ENCODE results near the gene LRRIQ3.
"Not testable (repeated sequence)": the region's sequence is repeated elsewhere in the genome, so short reads cannot be mapped to it uniquely, and the experiment has no call there.

The LRRIQ3 gene, protein sequence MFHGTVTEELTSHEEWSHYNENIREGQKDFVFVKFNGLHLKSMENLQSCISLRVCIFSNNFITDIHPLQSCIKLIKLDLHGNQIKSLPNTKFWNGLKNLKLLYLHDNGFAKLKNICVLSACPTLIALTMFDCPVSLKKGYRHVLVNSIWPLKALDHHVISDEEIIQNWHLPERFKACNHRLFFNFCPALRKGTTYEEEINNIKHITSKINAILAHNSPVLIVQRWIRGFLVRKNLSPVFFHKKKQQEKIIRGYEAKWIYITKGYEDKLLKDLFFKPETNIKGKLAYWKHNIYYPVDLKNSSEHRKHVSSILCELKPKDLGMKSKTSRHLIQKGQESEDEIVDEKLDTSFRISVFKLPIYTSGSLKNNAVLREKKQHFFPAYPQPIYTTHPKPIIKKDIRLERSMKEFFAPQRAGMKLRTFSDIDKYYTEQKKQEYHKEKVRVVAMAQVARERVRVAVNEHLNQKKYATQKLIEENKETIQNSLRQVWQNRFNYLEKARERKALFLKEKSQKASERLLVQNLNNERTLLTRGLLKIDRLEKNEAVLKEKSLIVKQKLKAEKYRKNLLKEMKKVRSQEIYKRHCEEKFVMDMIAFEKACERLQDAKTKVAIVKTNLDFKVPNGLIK

DNA sequence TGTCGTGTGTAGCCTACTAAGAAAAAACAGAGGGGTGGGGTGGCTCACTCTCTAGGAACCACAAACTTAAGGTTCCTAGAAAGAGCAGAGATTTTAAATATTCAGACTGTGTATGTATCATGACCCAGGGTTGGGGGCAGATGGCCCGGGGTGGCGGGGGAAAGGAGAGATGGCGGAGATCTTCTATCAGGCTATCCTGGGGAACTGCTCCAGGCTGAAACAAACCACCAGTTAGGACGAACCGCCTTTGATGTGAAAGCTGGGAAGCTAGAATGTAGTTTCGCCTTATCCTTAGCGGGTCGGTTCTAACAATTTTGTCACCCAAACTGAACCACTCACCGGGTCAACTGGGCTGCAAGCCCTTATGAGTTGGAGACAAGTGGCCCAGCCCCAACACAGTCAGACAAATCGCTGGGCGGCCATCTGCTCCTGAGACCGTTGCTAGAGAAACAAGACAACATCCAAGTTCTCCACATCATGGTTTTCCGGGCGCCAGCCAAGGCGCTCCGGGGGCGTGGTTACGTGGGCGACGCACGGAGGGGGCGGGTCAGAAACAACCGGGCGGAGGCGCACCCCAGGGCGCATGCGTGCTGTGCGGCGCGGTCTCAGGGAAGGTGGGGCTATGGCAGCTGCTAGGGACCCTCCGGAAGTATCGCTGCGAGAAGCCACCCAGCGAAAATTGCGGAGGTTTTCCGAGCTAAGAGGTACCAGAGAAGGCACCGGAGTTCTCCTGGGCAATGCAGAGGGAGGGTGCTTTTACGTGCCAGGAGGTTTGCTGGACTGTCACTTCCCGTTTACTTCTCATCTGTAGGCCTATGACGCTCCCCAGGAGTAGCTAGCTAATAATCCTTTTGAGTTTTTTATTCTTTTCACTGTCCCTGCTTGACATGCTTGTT is at the start of gene LRRIQ3, which contains the start of gene FPGT:
Gene LRRIQ3 (minus strand): TSS at position 520 of the 896 bp plus-strand sequence. CDS start 14,492 bp downstream, outside the sequence.
Gene FPGT (plus strand): TSS at position 586 of the 896 bp plus-strand sequence. CDS start 37 bp downstream, at position 623.
- DNase-seq: peak; percentile 48 to 96 (median 89)

DNA sequence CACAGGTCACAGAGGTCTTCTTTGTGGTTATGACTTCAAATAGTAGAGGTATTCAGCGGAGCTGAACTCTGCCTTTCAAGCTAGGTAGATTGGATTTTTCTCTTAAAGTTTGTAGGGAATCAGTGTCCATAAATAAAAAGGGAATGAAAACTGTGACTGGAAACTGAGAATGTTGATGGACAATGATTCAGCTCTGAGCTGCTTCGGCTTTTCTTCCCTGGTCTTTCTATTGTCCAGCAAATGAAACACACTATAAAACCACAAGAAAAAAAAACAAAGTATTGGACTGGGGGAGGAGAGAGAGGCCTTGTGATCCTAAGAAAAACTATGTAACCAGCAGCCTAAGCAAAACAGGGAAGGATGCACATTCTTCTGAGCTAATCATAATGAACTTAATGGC is 48.3 kb upstream of the LRRIQ3 start:
- DNase-seq: no peak

DNA sequence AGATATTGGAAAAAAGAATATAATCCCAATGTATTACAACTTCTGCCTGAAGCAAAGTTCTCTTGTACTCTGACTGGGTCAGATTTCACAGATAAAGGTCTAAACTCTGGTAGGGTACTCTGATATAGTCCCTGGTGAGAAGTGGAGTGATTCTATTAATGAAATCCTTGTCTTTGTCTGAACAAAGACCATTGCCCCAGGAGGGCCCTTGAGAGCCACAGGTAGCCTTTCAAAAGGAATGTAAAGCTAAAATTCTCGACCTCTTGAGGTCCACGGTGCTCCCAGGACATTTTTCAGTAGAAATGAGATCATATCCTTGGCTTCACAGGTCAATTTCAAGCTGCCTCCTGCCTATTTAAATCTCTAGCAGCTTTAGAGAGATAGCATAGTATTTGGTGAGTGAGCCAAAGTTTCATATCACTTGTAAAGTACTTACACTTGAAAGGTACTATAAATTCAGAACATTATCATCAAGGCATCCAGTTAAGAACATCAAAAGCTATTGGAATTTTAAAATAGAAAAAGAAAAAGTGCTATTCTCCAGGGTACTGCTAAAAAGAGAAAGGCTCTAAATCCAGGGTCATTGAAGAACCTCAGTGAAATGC is 47.3 kb upstream of the LRRIQ3 start:
- no peak for DNase-seq

DNA sequence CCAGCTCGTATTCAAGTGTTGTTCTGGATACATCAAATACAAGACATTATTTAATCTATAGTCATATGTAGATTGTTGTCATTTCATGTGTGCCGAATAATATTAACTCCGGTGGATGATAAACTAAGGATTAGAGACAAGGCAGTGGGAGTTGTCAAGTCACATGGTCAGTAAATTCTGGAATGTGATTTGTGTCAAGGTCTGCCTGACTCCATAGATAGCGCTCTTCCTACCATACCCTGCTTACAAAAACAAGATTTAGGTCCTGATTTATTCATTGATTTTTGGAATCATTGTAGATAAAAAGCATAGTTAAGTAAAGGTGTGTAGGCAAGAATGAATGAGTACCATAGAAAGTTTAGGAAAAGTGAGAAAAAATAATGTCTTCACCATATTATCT is 39.8 kb upstream of the LRRIQ3 start:
- no peak for DNase-seq

DNA sequence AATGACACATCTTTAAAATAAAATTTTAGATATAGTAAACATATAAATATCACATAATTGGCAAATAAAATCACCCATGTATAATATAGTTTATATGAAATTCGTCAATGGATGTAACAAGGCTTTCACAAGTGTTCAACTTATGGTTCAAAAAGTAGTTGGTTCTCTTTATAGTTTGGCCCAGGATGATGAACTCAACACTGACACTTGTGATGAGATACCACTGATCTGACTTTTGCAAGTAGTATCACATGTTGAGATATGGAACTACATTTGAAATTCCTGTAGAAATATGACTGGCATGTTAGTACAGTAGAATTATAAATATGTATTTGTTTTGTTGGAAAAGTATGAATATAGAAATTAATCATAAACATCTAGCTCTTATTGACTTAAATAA is 39.1 kb upstream of the LRRIQ3 start:
- no peak for DNase-seq

DNA sequence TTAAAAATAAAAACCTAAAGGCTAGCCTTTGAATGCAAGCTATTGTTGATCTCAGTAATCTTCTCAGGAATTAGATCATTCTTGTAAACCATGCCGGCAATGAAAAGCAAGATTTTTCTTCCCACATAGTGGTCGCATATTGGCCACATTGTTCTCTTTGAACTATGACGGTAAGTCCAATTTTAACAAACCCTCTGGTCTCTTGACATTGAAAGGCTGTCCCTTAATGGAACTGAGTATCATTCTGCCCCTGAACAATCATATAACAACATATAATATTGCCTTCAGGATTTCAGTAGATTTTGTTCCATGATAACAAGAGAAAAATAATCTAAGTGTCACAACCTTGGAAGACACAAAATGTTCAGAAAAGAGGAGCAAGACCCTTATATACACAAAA is 38.5 kb upstream of the LRRIQ3 start:
- DNase-seq: no peak

DNA sequence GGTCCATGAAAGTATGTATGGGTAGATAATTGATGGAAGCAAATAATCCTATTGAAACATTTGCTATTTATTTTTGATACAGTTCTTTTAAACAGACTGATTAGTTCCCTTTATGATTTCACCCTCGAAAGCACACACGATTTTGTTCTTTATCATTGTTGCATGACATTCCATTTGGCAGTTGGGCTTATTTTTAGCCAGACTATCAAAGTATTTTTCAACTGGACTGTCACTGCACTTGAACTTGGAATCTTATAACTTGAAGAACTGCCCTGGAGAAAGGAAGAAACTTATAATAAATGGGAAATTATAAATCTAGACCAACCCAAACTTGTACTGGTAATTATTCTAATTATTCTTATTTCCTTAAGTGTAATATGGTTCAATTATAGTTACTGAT is 37.2 kb upstream of the LRRIQ3 start, which contains the start of gene TNNI3K:
Gene TNNI3K (plus strand): TSS at position 235 of the 400 bp plus-strand sequence. CDS start 65 bp downstream, at position 300.
- no peak for DNase-seq

DNA sequence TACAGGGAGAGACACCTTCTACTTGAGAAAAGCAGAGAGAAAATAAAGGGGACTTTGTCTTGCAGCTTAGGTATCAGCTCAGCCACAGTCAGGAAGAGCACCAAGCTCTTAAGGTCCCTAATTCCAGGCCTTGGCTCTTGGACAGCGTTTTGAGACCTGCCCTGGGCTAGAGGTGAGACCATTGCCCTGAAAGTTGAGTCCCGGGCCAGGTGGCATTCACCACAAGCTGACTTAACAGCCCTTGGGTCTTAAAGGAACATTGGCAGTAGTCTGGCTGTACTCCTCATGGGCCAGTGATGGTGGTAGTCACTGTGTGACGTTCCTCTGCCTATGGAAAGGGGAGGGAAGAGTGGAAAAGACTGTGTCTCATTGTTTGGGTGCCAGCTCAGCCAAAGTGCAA is 25.5 kb upstream of the LRRIQ3 start:
- no peak for DNase-seq

DNA sequence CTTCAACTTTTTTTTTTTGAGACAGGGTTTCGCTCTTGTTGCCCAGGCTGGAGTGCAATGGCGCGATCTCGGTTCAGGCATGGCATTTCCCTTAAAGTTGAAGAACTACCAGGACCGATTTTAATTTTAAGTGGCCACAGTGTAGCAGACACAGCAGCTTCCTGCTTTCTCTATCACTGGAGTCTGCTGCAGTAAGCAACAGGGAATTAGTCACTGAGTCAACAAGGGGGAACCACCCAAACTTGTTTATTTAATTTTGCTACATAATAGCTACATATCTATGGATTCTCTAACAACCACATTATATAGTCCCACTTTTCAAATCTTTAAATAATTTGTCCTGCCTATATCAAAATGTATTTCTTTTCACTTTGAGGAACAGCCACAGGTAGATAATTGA is 24.7 kb upstream of the LRRIQ3 start:
- DNase-seq: no peak

DNA sequence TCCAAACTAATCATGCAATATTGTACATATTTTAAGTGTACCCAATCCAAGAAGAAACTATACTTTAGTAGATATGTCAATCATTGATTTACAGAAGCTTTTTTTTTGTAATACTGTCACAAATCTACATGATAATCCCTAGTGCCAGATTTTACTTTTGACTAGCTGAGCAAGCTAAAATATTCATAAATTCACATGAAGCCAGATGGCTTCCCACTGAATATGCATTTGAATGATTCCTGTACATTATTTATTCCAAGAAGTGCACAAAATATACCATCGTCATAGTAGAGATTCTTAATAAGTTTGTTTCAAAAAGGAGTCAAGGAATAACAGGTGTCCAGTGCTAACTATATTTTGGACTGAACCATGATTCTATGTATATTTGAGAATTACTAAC is 17.3 kb upstream of the LRRIQ3 start:
- no peak for DNase-seq

DNA sequence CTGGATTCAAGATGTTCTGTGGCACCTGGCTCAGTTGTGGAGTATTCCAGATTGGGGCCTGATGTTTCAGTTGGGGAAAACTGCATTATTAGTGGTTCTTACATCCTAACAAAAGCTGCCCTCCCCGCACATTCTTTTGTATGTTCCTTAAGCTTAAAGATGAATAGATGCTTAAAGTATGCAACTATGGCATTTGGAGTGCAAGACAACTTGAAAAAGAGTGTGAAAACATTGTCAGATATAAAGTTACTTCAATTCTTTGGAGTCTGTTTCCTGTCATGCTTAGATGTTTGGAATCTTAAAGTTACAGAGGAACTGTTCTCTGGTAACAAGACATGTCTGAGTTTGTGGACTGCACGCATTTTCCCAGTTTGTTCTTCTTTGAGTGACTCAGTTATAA is 7.3 kb upstream of the LRRIQ3 start:
- DNase-seq: no peak

DNA sequence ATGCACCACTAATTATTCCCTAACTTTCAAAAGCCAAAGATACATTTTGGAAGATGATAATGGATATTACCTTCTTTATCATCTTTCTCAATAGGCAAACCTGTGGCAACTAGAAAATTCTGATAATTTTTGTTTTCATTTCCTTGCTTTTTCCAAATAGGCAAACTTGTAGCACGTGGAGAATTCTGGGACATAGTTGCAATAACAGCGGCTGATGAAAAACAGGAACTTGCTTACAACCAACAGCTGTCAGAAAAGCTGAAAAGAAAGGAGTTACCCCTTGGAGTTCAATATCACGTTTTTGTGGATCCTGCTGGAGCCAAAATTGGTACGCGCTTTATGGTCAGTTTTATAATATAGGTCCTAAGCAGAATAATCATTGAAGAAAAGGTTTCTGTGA is 1.5 kb upstream of the LRRIQ3 start:
- DNase-seq: no peak

DNA sequence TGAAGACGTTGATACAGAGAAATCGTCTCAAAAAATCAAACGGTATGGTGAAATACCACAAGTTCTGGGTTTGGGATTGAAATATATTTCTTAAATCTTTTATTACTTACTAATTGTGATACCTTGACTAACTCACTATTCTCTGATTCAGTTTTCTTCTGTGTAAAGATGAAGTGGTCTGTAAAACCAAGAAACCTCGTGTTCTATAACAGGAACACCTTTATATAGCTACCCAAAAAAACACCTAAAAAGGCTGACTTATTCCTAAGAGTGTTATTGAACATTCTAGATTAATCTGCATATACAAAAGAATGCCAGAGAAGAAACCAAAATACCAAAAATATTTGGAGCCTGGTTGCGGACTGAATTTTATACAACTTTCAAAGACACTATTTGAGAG is 721 bp downstream of the LRRIQ3 start:
- DNase-seq: no peak

DNA sequence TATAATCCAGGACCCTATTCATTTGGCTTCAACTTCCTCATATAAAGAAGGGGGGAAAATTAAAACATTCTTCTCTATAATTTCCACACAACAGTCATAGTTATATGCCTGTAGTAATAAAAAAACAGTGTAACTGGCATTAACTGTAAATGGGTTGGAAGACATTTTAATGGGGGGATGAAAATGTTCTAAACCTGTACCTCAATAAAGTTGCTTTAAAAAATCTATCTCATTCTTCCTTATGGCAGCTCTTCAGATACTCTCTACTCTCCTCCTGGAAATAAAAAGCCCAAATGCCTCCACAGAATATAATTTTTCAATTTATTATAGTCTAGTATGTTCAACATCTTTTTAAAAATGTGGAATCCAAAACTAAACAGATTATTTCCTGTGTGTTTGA is 2.6 kb downstream of the LRRIQ3 start:
- no peak for DNase-seq

DNA sequence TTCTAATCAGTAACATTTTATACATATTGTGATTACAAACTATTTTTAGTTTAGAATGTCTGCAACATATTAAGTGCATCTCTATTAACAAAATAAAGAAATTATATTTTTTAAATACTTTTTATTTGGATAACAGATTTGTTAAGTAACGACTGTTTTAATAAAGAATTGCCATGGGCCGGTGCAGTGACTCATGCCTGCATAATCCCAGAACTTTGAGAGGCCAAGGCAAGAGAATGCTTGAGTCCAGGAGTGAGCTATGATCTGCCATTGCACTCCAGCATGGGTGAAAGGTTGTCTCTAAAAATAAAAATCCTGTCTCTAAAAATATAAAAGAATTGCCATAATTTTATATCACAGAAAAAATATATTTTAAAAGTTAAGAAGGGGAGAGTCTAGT is 4.1 kb downstream of the LRRIQ3 start:
- DNase-seq: peak in 1 of 56 donors; percentile 1

DNA sequence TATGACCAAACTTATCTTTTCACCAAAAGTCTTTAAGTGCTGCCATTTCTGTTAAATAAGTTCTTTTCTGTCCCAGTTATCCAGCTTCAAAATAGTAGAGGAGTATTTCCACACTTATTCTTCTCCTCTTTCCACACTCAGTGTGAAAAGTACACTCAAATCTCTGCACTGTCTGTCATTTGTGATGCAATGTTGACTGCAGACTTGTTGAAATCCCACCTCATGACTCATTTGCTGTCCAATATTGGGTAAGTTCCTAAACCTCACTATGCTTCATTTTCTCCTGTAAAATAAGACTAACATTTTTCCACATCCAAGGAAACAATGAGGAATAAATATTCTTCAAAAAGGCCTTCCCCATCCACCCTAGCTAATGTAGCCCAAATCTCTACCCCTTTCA is 17.5 kb downstream of the LRRIQ3 start:
- DNase-seq: no peak

DNA sequence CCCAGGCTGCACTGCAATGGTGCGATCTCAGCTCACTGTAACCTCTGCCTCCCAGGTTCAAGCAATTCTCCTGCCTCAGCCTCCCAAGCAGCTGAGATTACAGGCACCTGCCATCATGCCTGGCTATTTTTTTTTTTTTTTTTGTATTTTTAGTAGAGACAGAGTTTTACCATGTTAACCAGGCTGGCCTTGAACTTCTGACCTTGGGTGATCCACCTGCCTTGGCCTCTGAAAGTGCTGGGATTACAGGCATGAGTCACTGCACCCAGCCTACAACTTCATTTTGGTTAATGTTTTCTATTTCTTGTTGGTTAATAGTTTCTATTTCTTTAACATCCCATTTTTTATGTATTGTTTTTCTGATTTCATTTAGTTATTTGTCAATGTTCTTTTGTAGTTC is 23.6 kb downstream of the LRRIQ3 start:
- not testable (repeated sequence) for DNase-seq

DNA sequence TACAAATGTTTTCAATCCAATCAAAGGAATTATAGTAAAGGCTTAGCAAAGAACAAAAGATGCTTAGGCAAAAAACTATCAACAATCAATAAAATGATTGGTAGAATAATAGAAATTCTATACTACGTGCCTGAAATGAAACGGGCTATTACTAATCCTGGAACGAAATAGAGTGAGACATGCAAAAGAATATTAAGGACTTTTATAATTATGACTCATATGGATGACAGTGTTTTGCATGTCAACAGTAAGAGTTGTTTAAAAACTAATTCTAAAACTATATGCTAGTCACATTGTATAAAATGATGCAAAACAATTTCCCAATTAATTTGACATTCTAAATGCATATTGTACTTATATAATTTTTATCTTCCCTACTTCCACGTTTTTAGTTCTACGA is 35.6 kb downstream of the LRRIQ3 start:
- DNase-seq: no peak

DNA sequence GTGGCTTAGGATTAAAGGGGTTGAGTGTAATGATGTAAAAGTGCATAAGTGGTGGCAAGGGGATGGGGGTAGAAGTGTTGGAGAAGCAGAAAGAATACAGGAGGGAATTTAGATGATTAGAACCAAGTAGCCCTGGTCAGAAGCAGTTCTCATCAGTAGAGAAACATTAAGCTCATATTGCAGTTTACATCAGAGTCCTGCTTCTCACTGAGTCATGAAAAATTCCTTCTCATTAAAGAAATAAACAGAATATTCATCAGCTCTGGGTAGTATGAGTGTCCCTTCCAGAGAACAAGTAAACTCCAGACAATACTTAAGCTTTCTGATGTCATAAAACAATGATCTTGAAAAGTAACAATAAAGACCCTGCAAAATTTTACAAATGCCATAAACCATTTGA is 36.5 kb downstream of the LRRIQ3 start:
- no peak for DNase-seq

DNA sequence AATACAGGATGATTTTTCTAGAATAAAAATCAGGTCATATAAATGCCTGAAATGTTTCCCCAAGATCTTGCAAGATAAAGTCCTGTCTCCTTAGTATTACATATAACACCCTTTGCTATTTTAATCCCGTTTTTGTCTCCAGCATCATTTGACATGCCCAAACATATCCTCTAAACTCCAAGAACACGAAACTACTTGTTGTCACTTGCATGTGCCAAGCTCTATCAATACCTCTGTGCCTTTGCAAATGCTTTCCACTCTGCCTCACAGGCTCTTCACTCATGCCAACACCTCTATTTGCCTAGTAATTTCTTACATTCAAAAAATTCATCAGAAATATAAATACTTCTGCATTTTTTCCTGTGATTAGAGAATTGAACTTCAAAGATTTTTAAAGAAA is 37.9 kb downstream of the LRRIQ3 start:
- no peak for DNase-seq

DNA sequence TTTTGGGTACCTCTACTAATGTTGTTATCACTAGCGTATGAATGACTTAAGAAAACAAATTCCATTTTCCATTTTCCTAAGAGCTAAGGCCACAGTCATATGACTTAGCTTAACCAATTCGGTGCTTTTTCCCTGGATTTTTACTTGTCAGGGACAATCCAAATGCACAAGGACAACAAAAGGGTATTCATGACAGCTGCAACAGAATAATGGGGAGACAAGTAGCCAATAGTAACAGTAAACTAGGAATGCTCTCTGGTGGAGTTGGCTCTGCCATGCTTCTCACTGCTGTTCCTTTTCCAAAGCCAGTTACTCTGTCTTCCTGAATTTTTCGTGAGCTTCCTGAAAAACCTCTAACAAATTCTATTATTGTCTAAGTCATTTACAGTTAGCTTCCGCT is 52.9 kb downstream of the LRRIQ3 start:
- DNase-seq: no peak
